BLaER1 treated with 17β-estradiol and CSF1 and Interleukin-3, amounts not matched to agents 10 nM and 100 nM (cell line): ENCODE data around the gene ADAMTS2.

Experiments used
- H3K27ac ChIP-seq, 11 experiments: shearing (Covaris generic); formaldehyde crosslinking; 2 replicates each; pipeline ENCODE4 v1.8.1; 2022
- H3K27me3 ChIP-seq, 11 experiments: shearing (Covaris generic); formaldehyde crosslinking; 2 replicates each; pipeline ENCODE4 v1.8.1; 2022
- H3K36me3 ChIP-seq, 11 experiments: shearing (Covaris generic); formaldehyde crosslinking; 2 replicates each; pipeline ENCODE4 v1.8.1; 2022
- H3K4me1 ChIP-seq, 10 experiments: shearing (Covaris generic); formaldehyde crosslinking; 2 replicates each; pipeline ENCODE4 v1.8.1; 2022
- H3K4me2 ChIP-seq, 11 experiments: shearing (Covaris generic); formaldehyde crosslinking; 2 replicates each; pipeline ENCODE4 v1.8.1; 2022
- H3K4me3 ChIP-seq, 10 experiments: shearing (Covaris generic); formaldehyde crosslinking; 2 replicates each; pipeline ENCODE4 v1.8.1; 2022
- H3K9ac ChIP-seq, 11 experiments: shearing (Covaris generic); formaldehyde crosslinking; 2 replicates each; pipeline ENCODE4 v1.8.1; 2022
- H3K9me3 ChIP-seq, 11 experiments: shearing (Covaris generic); formaldehyde crosslinking; replicated peaks in 1 of 11; 2 replicates each; pipeline ENCODE4 v1.8.1; 2022
- H4K20me1 ChIP-seq, 11 experiments: shearing (Covaris generic); formaldehyde crosslinking; 2 replicates each; pipeline ENCODE4 v1.8.1; 2022
- Cebpa-rat ChIP-seq, 11 experiments: shearing (Covaris generic); IDR thresholded peaks; 2 replicates each; pipeline ENCODE4 v1.8.1; 2022

The ADAMTS2 gene

GRCh38 chr5:179239256-179240135 lies 105.8 kb downstream of the ADAMTS2 start:
- 0 out of 22 replicates have a peak, but pooled peaks cover 0 to 4% (median 0%) of the 10 kb centered on the region in 11 experiments for H4K20me1 ChIP-seq
- peaks cover 30 to 44% (median 36%) of the 10 kb centered on the region in 10 experiments for H3K4me1 ChIP-seq
- no peak overlapping the region for H3K4me3 ChIP-seq
- no peak overlapping the region for H3K9ac ChIP-seq
- peaks cover 0 to 10% (median 0%) of the 10 kb centered on the region in 11 experiments; a peak in 1 of 22 replicates for H3K36me3 ChIP-seq
- H3K9me3 ChIP-seq, result peaks cover 33 to 60% (median 45%) of the 10 kb centered on the region in 11 experiments
- H3K27ac ChIP-seq, result no peak overlapping the region; a peak in 1 of 22 replicates
- H3K27me3 ChIP-seq, result no peaks in the 10 kb centered on the region
- no peak for TF ChIP-seq Cebpa-rat (IDR thresholded peaks at IDR 0.05)
- H3K4me2 ChIP-seq, result peak overlapping the region in 9 of 11 experiments; percentile 54 to 85 (median 65); a peak in 10 of 22 replicates

- H3K9me3 ChIP-seq, result peaks cover 33 to 60% (median 45%) of the 10 kb centered on the region in 11 experiments
- no peak overlapping the region for H3K27ac ChIP-seq
- H4K20me1 ChIP-seq, result 0 out of 22 replicates have a peak, but pooled peaks cover 0 to 5% (median 0%) of the 10 kb centered on the region in 11 experiments
- H3K36me3 ChIP-seq, result peaks cover 0 to 10% (median 0%) of the 10 kb centered on the region in 11 experiments; a peak in 1 of 22 replicates
- TF ChIP-seq Cebpa-rat (IDR thresholded peaks at IDR 0.05), result no peak
- no peak overlapping the region for H3K9ac ChIP-seq
- peaks cover 30 to 42% (median 36%) of the 10 kb centered on the region in 10 experiments for H3K4me1 ChIP-seq
- H3K4me3 ChIP-seq, result no peak overlapping the region
- H3K4me2 ChIP-seq, result 0 out of 22 replicates have a peak overlapping the region, but pooled peaks of 1 of the 11 experiments have one; percentile 4
- no peaks in the 10 kb centered on the region for H3K27me3 ChIP-seq
Observed at GRCh38 chr5:179238628-179238970, 106.7 kb downstream of the ADAMTS2 start.

GRCh38 chr5:179237770-179238627 lies 107.3 kb downstream of the ADAMTS2 start:
- no peak for TF ChIP-seq Cebpa-rat (IDR thresholded peaks at IDR 0.05)
- no peaks in the 10 kb centered on the region for H3K27me3 ChIP-seq
- H3K4me1 ChIP-seq, result peaks cover 26 to 36% (median 30%) of the 10 kb centered on the region in 10 experiments
- H4K20me1 ChIP-seq, result 0 out of 22 replicates have a peak, but pooled peaks cover 0 to 5% (median 0%) of the 10 kb centered on the region in 11 experiments
- peaks cover 0 to 10% (median 0%) of the 10 kb centered on the region in 11 experiments; a peak in 1 of 22 replicates for H3K36me3 ChIP-seq
- 0 out of 22 replicates have a peak overlapping the region, but pooled peaks of 1 of the 11 experiments have one; percentile 4 for H3K4me2 ChIP-seq
- peaks cover 33 to 60% (median 45%) of the 10 kb centered on the region in 11 experiments for H3K9me3 ChIP-seq
- no peak overlapping the region for H3K9ac ChIP-seq
- no peak overlapping the region for H3K27ac ChIP-seq
- no peak overlapping the region for H3K4me3 ChIP-seq

GRCh38 chr5:179235416-179236400 lies 109.6 kb downstream of the ADAMTS2 start:
- TF ChIP-seq Cebpa-rat (IDR thresholded peaks at IDR 0.05), result no peak

GRCh38 chr5:179234563-179235135 lies 110.6 kb downstream of the ADAMTS2 start:
- Histone ChIP-seq H3K27ac (no peak overlapping the region), H3K9ac (no peak overlapping the region), H3K4me2 (no peak overlapping the region), H3K9me3 (peaks cover 28 to 38% (median 34%) of the 10 kb centered on the region in 11 experiments), H4K20me1 (0 out of 22 replicates have a peak, but pooled peaks cover 0 to 5% (median 0%) of the 10 kb centered on the region in 11 experiments), H3K27me3 (no peaks in the 10 kb centered on the region), H3K36me3 (peaks cover 0 to 10% (median 0%) of the 10 kb centered on the region in 11 experiments; a peak in 1 of 22 replicates), H3K4me1 (peaks cover 0 to 9% (median 0%) of the 10 kb centered on the region in 10 experiments; a peak in 4 of 20 replicates), H3K4me3 (no peak overlapping the region)
- TF ChIP-seq Cebpa-rat (IDR thresholded peaks at IDR 0.05), result no peak

More at GRCh38 chr5:179235416-179236400, 109.6 kb downstream of the ADAMTS2 start:
- Histone ChIP-seq H3K36me3 (peaks cover 0 to 10% (median 0%) of the 10 kb centered on the region in 11 experiments; a peak in 1 of 22 replicates), H3K9me3 (peaks cover 33 to 48% (median 45%) of the 10 kb centered on the region in 11 experiments), H3K4me1 (peaks cover 8 to 20% (median 10%) of the 10 kb centered on the region in 10 experiments), H3K4me3 (no peak overlapping the region), H3K27ac (no peak overlapping the region), H3K27me3 (no peaks in the 10 kb centered on the region), H3K4me2 (no peak overlapping the region), H3K9ac (no peak overlapping the region), H4K20me1 (0 out of 22 replicates have a peak, but pooled peaks cover 0 to 5% (median 0%) of the 10 kb centered on the region in 11 experiments)

GRCh38 chr5:179233909-179234562 lies 111.2 kb downstream of the ADAMTS2 start:
- peaks cover 0 to 10% (median 0%) of the 10 kb centered on the region in 11 experiments; a peak in 1 of 22 replicates for H3K36me3 ChIP-seq
- peaks cover 0 to 9% (median 0%) of the 10 kb centered on the region in 10 experiments; a peak in 3 of 20 replicates for H3K4me1 ChIP-seq
- H3K4me2 ChIP-seq, result no peak overlapping the region
- H3K9me3 ChIP-seq, result peaks cover 22 to 31% (median 28%) of the 10 kb centered on the region in 11 experiments; a peak in 21 of 22 replicates
- H3K4me3 ChIP-seq, result no peak overlapping the region
- no peak for TF ChIP-seq Cebpa-rat (IDR thresholded peaks at IDR 0.05)
- H4K20me1 ChIP-seq, result 0 out of 22 replicates have a peak, but pooled peaks cover 0 to 5% (median 0%) of the 10 kb centered on the region in 11 experiments
- H3K9ac ChIP-seq, result no peak overlapping the region
- no peak overlapping the region for H3K27ac ChIP-seq
- H3K27me3 ChIP-seq, result no peaks in the 10 kb centered on the region
